Fibroblast of skin of left quadriceps (primary cell): ENCODE measurements around the gene MAPK8IP3.
"Not testable (repeated sequence)": the region's sequence is repeated elsewhere in the genome, so short reads cannot be mapped to it uniquely, and the experiment has no call there.

Experiments used
- DNase-seq, 2 experiments: peaks; one replicate each; pipeline ENCODE4 v3.0.0-alpha.2; 2013; ENCODE audit warnings: low read depth in 2 of 2

MAPK8IP3 gene

DNA sequence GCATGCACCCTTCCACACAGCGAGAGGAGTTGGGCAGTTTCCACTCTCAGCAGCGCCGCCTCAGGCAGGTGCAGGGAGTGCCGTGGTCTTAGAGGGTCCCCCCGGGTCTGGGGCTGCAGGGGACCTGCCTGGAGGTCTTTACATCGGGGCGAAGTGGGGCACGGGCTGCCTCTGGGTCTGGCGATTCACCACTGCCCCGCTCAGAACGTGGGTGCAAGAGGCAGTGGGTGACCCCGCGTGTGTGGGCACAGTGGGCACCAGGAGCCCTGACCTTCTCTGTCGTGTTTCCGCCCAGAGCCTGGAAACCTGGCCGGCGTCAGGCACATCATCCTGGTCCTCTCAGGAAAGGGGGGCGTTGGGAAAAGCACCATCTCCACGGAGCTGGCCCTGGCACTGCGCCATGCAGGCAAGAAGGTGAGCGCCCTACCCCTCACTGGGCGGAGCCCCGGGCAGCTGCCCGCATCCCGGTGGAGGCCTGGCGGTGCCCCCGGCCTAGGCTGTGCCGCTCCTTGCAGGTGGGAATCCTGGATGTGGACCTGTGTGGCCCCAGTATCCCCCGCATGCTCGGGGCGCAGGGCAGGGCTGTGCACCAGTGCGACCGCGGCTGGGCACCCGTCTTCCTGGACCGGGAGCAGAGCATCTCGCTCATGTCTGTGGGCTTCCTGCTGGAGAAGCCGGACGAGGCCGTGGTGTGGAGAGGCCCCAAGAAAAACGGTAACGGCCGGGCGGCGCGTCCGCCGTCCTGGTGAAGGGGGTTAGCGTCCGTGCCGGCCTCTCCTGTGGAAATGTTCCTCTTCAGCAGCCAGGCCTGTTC is 80.5 kb downstream of the MAPK8IP3 start:
- no peak for DNase-seq

DNA sequence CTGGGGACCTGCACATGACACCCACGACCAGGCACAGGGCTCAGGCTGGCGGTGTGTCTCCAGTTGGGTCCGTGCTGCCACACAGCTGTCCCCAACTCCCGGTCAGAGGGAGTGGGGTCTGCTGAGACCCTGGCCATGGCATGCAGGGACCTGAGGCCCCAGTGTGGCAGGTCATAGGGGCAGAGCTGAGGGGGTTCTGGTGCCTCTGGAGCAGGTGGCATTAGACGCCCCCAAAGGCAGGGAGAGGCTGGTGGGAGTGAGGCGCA is 81.0 kb downstream of the MAPK8IP3 start:
- DNase-seq: no peak

DNA sequence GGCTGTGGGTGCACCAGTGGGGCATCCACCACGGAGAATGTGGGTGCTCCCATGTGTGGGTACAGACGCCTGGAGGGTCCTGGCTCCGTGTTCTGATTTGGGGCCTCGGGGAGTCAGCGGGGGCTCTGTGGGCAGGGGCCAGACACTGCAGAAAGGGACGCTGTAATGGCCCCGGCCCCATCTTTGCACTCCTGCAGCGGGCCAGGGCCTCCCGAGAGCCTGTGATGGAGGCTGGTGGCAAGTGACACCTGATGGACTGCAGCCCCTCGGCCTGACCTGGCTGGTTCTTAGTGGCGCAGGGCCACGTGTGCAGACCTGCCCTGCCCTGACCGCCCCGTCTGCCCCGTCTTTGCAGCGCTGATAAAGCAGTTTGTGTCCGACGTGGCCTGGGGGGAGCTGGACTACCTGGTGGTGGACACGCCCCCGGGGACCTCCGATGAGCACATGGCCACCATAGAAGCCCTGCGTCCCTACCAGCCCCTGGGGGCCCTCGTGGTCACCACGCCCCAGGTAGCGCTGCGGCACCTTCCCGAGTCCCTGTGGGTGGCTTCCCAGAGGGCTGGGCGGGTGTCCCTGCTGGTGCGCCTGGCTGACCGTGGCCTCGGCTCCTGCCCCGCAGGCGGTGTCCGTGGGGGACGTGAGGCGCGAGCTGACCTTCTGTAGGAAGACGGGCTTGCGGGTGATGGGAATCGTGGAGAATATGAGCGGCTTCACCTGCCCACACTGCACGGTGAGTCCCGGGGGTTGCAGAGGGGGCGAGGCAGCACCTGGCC is 81.5 kb downstream of the MAPK8IP3 start:
- DNase-seq: no peak

DNA sequence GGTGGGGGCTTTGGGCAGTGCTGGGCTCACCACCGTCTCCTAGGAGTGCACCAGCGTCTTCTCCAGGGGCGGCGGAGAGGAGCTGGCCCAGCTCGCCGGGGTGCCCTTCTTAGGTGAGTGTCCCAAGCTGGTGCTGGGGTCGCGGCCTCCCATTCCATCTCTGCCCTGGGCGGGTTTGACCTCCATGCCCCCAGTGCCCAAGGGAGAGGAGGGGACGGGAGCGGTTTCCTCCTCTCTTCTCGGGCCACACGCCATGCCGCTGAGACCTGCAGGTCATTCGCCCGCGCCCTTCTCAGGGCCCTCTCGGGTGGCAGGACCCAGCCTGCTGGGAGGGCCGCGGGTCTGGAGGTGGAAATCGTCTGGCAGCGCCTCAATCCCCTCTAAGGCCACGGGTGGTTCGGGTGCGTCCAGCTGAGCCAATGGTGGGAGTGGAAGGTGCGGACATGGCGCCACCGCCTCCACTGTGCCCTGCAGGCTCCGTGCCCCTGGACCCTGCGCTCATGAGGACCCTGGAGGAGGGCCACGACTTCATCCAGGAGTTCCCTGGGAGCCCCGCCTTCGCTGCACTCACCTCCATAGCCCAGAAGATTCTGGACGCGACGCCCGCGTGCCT is 82.2 kb downstream of the MAPK8IP3 start:
- no peak for DNase-seq

DNA sequence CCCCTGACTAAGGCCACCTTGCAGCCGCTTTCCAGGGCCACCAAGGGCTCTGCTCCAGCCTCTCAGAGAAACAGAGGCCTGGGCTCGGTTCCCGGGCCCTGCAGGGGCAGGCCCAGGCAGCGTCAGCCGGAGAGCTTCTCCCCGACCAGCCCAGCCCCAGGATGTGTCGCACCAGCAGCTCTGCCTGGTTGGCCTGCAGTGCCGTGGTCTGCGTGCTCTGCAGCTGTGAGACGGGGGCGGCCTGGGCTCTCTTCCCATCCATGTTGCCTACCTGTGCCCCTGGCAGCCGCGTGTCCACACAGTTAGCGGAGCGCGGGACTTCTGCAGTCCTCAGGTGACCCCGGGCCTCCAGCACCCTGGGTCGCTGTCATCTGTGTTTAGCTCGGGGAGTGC is 82.7 kb downstream of the MAPK8IP3 start:
- DNase-seq: no peak

DNA sequence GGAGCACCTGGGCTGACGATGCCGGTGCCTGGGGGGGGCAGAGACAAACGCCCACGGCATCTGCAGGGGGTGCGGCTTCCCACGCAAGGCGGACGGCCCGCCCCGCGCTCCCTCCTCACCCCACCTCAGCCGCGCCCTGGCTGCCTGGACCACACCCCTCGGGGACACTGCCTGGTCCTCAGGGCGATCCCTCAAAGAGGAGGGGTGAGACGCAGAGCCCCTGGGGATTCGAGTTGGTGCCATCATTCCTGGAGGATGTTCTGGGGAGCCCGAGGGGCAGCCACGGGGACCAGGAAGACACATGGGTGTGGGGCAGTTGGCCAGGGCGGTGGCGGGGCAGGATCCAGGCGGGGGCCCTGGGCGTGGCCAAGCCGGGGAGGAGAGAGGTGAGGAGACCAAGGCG is 83.6 kb downstream of the MAPK8IP3 start:
- no peak for DNase-seq

DNA sequence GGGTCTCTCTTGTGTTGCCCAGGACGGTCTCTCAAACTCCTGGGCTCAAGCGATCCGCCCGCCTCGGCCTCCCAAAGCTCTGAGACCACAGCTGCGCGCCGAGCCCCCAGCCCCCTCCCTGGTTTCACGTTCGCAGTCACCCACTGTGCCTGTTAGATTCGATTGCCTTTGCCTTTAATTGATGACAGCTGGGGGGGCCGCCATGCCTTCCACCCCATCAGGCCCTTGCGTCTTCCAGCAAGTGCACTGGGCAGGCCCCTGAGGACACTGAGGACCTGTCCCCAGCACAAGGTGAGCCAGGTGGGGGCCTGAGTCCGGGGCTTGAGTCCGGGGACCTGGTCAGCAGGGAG is 84.2 kb downstream of the MAPK8IP3 start:
- DNase-seq: no peak

DNA sequence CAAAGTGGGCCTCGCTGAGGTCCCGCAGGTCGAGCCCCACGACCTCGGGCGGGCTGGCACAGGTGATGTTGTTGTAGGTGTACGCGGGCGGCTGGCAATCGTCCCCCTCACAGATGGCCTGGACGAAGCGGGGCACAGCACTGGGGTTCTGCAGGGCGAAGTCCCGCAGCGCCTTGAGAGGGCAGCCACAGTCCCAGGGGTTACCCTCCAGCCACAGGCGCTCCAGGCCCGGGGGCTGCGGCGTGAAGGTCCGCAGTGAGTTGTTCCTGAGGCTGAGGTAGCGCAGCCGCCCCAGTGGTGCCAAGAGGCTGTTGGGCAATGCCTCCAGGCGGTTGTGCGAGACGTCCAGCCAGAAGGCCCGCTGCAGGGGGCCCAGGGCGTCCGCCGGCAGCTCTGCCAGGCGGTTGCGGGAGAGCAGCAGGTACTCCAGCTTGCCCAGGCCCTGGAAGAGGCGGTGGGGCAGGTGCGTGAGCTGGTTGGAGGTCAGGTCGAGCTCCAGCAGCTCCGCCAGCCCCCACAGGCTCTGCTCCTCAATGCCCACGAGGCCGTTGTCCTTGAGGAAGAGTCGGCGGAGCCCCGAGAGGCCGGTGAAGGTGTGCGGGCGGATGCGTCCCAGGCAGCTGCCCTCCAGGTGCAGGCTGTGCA is 84.7 kb downstream of the MAPK8IP3 start:
- DNase-seq: no peak

DNA sequence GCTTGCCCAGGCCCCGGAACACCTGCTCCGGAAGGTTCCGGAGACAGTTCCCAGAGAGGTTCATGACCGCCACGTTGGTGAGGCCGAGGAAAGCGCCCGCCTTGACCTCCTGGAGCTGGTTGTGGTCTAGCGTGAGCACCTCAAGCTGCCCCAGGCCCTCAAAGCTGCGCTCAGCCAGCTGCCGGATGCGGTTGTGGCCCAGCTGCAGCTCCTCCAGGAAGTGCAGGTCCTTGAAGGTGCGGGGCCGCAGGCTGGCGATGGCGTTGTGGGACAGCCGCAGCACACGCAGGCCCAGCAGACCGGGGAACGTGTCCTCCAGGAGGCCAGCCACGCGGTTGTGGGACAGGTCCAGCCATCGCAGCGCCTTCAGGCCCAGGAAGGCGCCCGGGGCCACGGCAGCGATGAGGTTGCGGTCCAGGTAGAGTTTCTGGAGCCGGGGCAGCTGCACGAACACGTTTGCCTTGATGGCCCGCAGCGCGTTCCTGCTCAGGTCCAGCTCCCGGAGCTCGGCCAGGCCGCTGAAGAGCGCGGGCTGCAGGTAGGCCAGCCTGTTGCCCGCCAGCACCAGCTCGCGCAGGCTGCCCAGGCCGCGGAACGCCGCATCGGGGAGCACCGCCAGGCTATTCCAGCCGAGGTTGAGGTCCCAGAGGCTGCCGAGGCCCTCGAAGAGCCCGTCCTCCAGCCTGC is 85.4 kb downstream of the MAPK8IP3 start:
- no peak for DNase-seq

DNA sequence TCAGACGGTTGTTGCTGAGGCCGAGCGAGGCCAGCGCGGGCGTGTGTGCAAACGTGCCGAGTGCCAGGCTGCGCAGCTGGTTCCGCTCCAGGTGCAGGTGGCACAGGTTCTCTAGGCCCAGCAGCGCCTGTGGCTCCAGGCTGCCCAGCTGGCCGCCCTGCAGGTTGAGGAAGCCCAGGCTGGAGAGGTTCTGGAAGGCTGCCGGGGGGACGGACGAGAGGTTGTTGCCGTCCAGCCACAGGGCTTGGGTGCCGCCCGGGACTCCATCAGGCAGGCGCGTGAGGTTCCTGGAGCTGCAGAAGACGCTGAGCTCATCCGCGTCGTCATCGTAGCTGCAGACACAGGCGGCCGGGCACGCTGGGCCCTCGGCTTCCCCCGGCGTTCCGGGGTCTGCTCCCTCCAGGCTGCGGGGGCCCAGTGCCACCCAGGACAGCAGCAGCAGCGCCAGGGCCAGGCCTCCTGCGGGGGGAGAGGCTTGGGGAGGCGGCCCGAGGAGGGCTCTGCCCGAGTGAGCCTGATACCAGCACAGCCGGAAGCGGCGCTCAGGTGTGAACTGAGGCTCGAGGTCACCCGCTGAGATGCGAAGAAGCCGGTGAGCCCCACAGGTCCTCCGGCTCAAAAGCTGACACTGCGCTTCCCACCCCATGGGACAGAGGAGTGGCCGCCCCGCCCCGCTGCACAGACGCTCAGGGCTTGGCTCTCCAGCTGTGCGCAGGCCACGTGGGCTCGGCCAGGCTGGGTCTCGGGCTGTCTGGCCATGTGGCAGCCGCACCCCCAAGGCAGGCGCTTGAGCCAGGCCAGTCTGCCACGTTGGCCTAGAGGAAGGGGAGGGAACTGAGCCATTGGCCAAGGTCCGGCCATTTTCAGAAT is 86.2 kb downstream of the MAPK8IP3 start:
- no peak for DNase-seq

DNA sequence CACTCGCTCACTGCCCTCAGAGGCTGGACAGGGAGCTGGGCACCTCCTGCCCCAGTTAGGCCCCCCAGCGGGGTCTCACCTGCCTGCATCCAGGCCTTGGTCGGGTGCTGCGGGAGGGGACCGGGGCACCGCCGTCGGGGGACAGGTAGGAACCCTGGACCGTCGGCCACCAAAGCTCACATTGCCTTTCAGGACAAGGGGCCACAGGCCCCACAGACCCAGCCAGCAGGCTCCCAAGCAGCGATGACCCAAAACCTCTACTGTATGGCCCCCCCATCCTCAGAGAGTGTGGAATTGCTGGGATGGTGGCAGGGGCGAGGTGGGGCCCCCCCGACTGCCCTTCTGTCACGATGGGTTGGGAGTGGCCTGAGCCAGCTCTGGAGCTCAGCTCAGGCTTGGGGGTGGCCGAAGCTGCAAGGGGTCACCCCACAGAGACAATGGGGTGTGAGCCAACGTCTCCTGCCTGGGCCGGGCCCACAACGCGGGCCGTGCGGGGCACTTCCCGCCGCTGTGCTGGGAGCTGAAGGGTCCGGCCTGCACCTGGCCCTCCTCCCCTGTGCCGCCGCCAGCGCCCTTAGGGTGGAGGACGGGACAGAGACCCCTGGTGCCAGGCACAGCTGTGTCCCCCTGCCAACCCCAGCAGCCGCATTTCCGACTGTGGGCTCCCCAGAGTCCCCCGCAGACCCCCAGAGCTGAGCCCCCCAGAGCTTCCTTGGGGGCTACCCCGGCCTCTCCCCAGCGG is 87.0 kb downstream of the MAPK8IP3 start:
- no peak for DNase-seq

DNA sequence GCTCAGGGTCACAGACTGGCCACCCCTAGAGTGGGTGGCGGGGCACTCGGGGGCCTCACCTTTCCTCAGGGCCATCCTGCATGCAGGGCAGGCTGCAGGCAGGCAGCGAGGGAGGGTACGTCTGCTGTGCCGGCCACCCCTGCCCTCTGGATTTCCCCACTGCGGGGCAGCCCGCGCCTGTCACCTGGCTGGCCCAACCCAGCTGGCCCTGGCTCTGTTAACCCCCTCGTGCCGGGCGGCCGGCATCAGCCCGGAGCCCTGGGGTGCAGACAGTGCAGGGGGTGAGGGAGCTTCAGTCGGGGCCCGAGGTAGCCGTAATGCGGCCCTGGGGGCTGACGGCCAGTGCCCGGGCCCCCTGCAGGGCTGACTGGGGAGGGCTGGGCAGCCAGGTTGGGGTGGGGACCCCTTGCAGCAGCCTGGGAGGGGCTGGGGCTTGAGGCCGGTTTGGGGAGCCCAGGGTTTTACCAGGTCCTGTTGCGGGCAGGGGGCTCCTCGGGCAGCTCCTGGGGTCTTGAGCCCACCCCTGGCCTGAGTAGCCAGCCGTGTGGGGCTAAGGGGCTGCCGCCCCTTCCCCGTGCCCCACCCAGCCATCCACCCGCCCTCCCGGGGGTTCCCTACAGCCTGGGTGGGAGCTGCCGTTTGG is 87.7 kb downstream of the MAPK8IP3 start, which contains the start of gene IGFALS:
TSS of gene IGFALS (minus strand) at position 128 of the 643 bp plus-strand sequence. CDS start at position 75, 53 bp downstream.
- DNase-seq: no peak

DNA sequence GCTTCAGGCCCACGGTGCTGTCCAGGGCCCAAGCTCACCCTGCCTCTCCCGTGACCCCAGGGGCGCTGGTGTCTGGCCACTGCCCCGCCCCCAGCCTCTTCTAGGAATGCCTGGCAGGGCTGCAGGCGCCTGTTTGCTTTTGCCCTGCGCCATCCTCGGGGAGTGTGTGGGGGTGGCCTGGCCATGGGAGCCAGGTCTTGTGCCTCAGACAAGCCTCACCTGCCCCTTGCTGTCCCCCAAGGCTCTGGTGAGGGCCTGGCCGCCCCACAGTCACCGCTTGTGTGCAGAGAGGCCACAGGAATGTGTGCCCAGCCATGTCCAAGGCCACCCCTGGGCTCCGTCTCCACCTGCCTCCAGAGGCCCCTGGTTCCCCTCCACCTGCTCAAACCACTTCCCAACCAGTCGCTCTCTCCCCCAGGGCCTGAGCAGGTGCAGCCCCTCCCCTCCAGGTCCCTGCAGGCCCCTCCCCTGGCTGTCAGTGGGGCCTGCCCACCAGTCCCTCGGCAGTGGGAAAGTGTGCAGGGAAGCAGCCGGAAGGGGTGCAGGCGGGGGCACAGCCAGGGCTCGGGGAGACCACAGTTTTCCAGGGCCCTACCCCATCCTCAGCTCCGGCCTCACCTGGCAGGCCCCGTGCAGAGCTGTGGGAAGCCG is 88.4 kb downstream of the MAPK8IP3 start:
- DNase-seq: no peak

DNA sequence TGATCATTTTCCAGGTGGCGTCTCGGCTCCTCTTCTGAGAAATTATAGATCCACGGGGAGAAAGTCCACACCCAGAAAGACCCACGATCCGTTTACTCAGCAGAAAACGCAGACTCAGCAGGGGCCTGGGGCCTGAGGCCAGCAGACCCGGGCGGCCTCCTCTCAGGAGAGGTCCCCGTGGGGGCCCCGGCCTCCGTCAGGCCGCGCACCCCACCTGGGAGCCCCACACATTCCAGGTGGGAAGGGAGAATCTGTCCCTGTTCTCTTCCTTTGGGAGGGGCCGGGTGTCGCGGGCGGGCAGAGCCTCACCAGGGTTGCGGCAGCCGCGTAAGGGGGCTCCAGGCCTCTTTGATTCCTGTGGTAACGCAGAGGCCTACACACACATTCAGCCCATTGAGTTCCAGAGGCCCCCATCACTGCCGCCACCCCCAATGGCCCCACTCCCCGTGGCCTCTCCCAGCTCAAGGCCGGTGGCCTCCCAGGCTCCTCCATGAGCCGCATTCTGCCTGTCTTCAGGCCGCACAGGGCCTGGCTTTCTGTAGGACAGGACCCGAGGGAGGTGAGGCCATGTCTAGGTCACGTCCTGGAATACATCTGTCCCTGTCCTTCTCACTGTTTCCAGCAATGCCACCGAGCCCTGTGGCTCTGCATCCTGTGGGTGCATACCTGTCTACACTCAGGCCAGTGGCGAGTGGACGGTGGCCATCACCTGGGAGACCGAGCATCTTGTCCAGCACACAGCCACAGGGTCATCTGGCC is 89.1 kb downstream of the MAPK8IP3 start:
- DNase-seq: no peak

DNA sequence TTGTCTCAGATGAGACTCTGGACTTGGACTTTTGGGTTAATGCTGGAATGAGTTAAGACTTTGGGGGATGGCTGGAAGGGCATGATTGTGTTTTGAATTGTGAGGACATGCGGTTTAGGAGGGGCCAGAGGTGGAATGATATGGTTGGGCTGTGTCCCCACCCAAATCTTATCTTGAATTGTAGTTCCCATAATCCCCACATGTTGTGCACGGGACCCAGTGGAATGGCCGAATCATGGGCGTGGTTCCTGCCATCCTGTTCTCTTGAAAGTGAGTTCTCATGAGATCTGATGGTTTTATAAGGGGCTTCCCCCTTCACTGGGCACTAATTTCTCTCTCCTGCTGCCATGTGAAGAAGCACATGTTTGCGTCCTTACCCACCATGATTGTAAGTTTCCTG is 93.3 kb downstream of the MAPK8IP3 start:
- DNase-seq: not testable (repeated sequence)

DNA sequence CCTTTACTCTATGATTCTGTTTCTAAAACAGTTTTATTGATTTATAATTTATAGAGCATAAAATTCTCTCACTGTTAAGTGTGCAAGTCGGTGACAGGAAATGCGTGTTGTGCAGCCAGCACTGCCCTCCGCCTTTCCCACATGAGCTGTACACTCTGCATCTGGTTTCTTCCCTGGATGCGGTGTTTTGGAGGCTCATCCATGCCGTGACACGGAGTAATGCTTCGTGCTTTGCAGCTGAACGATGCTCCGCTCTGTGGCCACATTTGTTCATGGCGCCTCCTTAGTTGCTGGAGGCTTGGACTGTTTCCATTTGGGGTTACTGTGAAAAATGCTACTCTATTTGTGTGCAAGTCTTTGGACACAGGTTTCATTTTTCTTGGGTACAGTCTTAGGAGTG is 94.7 kb downstream of the MAPK8IP3 start:
- DNase-seq: peak in 1 of 2 experiments; percentile 3

DNA sequence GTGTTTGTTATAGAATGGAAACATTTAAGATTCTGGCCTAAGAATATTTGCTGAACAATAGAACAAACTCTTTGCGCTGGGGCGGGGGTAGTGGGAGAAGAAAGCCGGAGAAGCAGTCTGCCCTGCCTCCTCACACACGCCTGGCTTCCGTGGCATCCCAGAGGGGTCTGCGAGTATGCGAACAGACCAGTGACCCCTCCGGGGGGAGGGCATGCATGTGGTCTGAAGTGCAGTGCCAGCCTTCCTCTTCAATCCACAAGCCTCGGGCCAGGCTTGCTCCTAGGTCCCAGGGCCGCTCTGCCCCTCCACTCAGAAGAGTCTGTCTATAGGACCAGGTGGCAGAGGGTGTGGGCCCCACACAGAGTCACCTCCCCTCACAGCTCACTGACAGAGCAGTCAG is 101.6 kb downstream of the MAPK8IP3 start:
- DNase-seq: no peak

DNA sequence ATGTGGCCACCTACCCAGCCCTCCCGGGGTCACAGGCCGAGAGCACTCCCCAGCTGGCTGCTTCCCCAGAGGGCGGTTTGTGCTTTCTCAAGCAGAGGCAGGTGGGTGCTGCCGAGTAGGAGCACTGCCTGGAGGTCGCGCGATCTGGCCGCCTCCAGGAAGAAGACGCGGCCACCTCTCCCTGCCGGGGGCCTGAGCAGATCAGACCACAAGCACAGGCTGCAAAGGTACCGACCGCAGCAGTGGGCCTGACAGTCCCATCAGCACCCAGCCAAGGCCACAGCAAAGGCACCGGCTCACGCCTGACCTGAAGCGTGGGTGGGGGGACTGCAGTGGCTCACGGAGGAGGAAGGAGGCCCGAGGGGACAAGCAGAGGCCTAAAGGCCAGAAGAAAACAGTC is 102.7 kb downstream of the MAPK8IP3 start:
- DNase-seq: no peak
